Muscle of arm (tissue), 12 donors: ENCODE measurements around the gene VWC2. TPM values are rescaled to one million over a fixed set of nuclear protein-coding genes. Genes with fewer than 3 reads are reported as not detected.

Experiments
- DNase-seq: peaks from one replicate; pipeline ENCODE4 v3.0.0-alpha.2; 2013
- polyA plus RNA-seq, 12 donors: library from polyadenylated mRNA; unstranded; fragments of 120-200 nt; gene quantifications; one replicate each; pipeline ENCODE4 v1.2.1, GENCODE V29; 2013; ENCODE audit not compliant: insufficient read length in 12 of 12

Gene VWC2
- polyA plus RNA-seq, 12 donors: 0.04 to 0.39 (median 0.12) TPM; not detected in 2

DNA sequence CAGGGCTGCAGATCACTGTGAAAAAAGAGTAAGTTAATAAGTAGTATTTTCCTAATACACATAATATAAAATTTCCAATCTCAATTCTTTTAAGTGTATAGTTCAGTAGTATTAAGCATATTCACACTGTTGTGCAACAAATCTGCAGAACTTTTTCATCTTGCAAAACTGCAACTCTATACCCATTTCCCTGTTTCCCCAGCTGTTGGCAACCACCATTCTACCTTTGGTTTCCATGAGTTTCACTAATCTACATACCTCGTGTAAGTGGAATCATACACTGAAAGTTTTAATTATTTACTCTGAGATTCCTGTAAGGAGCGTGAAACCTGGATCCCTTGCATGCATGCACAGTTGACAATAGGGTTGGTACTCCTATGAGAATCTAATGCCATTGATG, 164.2 kb downstream of the VWC2 start:
- no peak for DNase-seq
